OCI-LY3 (cell line): ENCODE results near the gene NEK11.

ENCODE experiments used
- EZH2phosphoT487 ChIP-seq: fragments of 200-600 bp; shearing (Covaris generic); IDR thresholded peaks from 2 replicates; pipeline ENCODE4 v1.6.1; 2018; ENCODE audit warnings: antibody characterized with exemption, mixed run types, low read depth
- TF ChIP-seq, protein P1 (sequence below): fragments of 200-600, 300-600 bp; sonication (generic); IDR thresholded peaks from 2 replicates; pipeline ENCODE4 v1.5.1; 2014; ENCODE audit warnings: antibody characterized with exemption, low read length, low read depth

DNA sequence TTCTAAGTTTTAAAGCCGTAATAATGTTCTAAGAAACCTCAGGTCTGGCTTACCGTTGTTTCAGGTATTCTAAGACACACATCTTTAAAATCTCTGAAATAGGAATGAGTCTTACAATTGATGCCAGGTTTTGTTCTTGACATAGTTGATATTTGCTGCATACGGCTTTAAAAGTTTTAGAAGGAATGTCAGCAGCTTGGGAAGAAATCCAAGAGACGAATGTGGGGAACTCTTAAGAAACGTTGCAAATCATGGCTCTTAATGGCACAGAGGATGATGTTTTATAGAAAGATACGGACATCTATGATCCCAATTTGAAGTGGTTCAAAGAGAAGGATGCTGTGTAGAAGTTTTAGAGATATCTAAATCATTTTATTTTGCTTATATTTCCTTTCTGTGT, 366.4 kb downstream of the NEK11 start:
- TF ChIP-seq, protein P1, sequence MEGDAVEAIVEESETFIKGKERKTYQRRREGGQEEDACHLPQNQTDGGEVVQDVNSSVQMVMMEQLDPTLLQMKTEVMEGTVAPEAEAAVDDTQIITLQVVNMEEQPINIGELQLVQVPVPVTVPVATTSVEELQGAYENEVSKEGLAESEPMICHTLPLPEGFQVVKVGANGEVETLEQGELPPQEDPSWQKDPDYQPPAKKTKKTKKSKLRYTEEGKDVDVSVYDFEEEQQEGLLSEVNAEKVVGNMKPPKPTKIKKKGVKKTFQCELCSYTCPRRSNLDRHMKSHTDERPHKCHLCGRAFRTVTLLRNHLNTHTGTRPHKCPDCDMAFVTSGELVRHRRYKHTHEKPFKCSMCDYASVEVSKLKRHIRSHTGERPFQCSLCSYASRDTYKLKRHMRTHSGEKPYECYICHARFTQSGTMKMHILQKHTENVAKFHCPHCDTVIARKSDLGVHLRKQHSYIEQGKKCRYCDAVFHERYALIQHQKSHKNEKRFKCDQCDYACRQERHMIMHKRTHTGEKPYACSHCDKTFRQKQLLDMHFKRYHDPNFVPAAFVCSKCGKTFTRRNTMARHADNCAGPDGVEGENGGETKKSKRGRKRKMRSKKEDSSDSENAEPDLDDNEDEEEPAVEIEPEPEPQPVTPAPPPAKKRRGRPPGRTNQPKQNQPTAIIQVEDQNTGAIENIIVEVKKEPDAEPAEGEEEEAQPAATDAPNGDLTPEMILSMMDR, result no peak
- TF ChIP-seq EZH2phosphoT487, result no peak
